T-helper 2 cell (primary cell): Measurements from ENCODE around the gene MB21D2.
"Not testable (repeated sequence)": the region's sequence is repeated elsewhere in the genome, so short reads cannot be mapped to it uniquely, and the experiment has no call there.

ENCODE experiments used
- DNase-seq, 5 experiments: peaks; one replicate each; pipeline versions ENCODE4 v3.0.0 to v3.0.0-alpha.2; 2012 to 2022
- total RNA-seq, 2 donors: gene quantifications; one replicate each; lab custom pipeline; 2026; lab: John Stamatoyannopoulos, UW

MB21D2 gene, protein sequence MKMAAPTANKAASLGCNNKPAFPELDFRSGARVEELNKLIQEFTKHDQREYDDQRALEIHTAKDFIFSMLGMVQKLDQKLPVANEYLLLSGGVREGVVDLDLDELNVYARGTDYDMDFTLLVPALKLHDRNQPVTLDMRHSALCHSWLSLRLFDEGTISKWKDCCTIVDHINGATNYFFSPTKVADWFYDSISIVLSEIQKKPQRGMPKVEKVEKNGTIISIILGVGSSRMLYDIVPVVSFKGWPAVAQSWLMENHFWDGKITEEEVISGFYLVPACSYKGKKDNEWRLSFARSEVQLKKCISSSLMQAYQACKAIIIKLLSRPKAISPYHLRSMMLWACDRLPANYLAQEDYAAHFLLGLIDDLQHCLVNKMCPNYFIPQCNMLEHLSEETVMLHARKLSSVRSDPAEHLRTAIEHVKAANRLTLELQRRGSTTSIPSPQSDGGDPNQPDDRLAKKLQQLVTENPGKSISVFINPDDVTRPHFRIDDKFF
- total RNA-seq, result 6.9 to 16.8 reads per million in 2 donors

DNA sequence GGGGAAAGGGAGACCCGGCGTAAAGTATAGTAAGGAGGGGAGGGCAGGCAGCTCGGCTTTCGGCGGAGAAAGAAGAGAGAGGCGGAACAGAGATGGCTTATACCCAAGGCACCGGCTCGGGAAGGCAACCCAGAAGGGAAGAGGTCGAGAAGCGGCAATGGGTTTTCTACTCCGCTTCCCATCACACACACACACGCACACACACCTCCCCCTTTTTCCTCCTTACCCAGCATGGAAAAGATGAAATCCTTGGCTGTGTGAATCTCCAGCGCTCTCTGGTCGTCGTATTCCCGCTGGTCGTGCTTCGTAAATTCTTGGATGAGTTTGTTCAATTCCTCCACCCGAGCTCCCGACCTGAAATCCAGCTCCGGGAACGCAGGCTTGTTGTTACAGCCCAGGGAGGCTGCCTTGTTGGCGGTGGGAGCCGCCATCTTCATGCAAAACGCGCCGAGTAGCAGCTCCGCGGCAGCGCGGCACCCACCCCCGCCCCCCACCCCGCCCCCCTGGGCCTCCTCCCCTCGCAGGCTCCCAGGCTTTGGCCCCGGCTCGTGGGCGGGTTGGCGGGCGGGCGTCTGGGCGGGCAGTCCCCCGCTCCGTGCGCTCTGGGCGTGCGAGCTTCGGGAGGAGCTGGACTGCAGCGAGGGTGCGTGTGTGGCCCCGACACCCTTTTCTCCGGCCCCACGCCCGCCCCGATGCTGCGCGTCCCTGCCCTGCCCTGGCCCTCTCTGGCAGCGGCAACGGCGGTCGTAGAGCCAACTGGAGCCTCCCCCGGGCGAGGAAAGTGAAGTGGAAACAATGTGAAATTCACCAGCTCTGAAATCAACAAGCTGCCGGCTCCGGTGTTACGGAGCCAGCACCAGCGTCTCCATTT lies at the start of gene MB21D2:
Gene MB21D2, minus strand, starts transcription at position 453 of the 871 bp plus-strand sequence. Its CDS starts 16 bp downstream, at position 437.
- DNase-seq, result peak in 4 of 5 experiments; percentile 33 to 88 (median 40)

DNA sequence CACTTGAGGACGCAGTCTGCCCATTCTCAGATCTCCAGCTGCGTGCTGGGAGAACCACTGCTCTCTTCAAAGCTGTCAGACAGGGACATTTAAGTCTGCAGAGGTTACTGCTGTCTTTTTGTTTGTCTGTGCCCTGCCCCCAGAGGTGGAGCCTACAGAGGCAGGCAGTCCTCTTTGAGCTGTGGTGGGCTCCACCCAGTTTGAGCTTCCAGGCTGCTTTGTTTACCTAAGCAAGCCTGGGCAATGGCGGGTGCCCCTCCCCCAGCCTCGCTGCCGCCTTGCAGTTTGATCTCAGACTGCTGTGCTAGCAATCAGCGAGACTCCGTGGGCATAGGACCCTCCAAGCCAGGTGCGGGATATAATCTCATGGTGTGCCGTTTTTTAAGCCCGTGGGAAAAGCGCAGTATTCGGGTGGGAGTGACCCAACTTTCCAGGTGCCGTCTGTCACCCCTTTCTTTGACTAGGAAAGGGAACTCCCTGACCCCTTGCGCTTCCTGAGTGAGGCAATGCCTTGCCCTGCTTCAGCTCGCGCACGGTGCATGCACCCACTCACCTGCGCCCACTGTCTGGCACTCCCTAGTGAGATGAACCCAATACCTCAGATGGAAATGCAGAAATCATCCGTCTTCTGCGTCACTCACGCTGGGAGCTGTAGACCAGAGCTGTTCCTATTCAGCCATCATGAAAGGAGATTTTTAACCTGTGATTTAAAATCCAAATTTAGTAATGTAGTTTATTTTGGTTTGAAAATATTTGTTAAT lies 47.5 kb upstream of the MB21D2 start:
- not testable (repeated sequence) for DNase-seq

DNA sequence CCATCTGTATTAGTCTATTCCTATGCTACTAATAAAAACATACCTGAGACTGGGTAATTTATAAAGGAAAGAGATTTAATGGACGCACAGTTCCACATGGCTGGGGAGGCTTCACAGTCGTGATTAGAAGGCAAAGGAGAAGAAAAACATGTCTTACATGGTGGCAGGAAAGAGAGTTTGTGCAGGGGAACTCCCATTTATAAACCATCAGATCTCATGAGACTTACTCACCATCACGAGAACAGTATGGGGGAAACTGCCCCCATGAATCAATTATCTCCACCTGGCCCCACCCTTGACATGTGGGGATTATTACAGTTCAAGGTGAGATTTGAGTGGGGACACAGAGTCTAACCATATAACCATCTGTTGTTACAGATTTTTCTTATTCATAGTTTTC lies 42.1 kb upstream of the MB21D2 start:
- DNase-seq, result no peak

DNA sequence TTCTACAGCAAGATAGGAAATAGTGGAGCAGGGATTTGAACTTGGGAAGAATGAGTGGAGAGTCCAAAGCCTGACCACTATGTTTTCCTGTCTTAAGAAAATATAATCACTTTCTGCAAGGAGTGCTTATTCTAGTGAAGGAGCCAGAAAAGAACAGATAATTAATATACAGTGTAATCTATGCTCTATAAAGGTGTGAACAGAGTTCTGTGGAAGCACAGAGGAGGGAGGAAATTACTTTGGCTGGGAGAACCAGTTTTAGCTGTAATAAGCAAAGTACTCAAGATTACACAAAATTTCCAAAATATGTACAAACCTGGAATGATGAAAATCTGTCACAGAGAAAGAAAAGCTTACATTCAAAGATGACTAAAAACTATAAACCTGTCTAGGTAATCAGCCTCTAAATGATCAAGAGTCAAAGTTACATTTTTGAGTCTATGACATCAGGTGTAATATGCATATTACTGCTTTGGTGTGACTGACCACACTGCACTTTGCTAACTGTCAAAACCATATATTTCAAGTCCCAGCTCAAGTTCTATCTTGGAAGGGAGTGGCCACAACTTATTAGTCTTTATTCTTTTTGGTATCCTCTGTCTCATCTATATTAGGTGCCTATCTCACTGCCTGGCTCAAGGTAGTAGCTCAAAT lies 40.7 kb upstream of the MB21D2 start:
- no peak for DNase-seq

DNA sequence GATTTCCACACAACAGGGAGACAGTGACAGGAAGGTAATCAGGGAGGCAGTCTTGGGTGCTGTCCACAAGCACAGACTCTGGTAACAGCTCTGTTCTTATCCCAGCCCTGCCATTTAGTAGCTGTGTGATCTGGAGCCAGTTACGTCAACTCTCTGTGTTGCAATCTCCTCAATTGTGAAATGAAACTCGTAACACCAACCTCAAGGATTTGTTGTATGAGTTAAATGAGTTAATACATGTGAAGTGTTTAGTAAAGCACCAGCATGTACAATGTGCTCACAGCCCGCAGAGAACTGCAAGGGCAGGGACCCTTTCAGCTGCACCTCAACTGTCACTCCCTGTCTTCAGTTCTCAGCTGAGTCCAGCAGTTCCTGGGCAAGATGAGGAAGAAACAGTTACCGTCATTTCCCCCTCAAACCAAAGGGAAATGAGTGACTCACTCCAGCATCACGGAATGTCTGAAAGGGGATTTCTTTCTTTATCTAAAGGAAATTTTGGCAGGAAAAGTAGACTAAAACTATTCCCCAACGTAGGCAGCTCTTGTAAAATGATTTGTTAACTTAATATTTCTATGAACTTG lies 39.9 kb upstream of the MB21D2 start:
- DNase-seq, result peak in 1 of 5 experiments; percentile 43

DNA sequence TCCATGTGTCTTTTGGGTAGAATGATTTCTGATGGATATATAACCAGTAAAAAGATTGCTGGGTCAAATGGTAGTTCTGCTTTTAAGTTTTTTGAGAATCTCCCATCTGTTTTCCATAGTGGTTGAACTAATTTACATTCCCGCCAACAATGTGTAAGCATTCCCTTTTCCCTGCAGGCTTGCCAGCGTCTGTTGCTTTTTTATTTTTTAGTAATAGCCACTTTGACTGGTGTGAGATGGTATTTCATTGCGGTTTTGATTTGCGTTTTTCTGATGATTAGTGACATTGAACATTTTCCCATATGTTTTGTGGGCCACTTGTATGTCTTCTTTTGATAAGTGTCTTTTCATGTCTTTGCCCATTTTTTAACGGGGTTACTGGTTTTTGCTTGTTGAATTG lies 36.3 kb upstream of the MB21D2 start:
- DNase-seq, result no peak

DNA sequence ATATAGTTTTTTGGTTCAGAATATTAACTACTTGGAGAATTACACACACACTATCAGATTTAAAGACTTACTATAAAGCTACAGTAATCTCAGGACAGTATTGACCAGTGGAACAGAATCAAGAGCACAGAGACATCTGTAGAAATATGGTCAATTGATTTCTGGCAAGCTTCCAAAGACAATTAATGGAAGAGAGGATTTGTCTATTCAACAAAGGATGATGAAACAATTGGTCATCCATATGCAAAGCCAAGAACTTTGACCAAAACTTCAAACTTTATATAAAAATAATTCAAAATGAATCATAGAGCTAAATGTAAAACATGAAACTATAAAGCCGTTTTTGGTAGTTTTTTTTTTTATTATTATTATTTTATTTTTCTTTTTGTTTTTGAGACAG lies 29.8 kb upstream of the MB21D2 start:
- no peak for DNase-seq

DNA sequence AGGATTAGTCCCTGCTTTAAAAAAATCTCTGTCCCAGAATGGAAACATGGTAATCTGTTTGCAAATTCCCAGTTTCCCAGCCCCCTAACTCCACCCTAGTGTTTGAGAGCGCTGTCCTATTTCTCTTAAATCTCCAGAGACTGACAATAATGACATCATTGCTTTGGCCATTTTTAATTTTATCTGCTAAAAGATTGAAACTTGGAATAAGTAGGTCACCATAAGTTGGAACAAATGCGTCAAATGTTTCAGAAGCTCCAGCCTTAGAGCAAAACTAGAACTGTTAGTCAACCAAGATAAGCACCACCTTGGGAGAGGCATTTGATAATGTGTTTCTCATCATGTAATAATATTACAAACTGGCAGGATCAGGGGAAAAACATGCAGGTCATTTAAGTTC lies 25.7 kb upstream of the MB21D2 start:
- no peak for DNase-seq

DNA sequence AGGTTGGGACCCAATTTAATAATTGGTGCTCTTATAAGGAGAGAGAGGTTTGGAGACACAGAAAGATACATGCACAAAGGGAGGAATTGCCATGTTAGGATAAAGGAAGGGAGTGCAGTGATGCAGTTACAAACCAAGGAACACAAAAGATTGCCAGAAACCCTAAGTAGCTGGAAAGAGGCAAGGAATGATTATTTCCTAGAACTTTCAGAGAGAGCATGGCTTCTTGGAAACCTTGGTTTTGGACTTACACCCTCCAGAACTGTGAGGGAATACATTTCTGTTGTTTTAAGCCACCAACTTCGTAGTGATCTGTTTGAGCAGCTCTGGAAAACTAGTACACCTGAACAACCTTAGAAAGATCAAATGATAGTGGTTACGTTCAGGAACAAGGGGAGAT lies 25.0 kb upstream of the MB21D2 start:
- no peak for DNase-seq

DNA sequence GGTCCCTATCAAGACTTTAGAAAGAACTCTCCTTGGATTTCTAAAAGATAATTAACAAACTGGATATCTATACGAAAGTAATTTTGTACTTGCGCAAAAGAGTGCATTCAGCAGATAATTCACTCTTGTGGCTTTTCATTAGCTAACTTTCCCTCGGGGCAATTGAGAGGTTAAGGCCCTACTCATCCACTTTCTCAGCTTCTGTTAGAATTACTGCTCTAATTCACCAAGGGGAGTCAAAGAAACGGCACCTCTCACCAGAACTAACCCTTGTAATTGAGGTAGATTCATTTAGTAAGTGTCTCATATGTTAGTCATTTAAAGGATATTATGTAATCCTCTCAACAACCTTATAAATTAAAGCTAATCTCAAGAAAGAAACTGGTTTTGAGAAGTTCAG lies 22.5 kb upstream of the MB21D2 start:
- DNase-seq, result no peak

DNA sequence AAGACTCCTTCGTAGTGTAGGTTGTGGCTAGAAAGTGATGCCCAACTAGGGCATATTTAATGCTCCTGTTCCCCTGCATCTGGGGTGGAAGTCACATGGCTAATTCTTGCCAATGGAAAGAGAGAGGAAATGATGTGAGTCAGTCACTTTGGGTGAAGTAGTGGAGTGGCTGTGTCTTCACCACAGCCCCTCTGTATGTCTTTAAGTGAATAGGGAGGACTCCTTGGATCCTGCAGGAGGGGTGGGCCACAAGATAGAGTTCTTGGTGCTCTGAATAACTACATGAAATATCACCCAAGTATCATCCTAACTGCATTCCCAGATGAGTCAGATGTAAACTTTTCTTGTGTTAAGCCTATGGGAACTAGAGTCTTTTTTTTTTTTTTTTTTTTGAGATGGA lies 17.8 kb upstream of the MB21D2 start:
- peak in 1 of 5 experiments; percentile 4 for DNase-seq

DNA sequence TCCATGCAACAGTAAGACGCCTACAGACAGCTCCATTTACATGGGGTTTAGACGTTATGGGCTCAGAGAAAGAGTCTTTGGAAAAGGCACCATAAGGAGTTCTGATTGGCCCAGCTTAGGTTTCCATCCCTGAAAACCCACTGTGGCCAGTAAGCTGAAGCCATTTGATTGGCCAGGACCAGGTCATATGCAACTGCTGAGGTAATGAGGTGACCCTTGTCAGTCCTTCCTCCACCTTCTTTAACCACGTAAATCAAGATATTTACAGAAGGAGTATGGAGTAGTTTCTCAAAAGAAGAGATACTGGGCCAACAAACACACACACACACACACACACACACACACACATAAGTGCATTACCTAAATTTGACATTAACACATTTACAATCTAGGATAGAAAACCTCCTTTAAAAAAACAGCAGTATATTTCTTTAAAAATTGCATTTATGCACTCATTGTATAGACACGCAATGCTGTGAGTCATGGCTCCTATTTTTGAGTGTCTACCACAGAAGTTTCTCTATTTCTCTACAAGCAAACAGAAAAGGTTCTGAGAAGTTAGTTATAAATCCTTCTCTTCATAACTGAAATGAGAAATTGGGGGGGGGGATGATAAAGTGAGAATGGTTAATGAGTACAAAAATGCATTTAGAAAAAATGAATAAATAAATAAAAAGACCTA lies 16.3 kb upstream of the MB21D2 start:
- DNase-seq, result peak in 1 of 5 experiments; percentile 17

DNA sequence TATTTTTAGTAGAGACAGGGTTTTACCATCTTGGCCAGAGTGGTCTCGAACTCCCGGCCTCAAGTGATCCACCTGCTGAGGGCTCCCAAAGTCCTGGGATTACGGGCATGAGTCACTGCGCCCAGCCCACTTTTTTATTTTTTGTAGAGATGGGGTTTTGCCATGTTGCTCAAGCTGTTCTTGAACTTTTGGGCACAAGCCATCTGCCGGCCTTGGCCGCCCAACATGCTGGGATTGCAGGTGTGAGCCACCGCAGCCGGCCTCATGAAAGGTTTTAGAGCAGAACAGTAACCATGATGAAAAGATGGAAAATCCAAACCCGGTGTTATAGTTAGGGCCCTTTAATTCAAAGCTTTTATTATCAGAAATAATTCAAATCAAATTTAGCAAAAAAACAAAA lies 15.6 kb upstream of the MB21D2 start:
- no peak for DNase-seq

DNA sequence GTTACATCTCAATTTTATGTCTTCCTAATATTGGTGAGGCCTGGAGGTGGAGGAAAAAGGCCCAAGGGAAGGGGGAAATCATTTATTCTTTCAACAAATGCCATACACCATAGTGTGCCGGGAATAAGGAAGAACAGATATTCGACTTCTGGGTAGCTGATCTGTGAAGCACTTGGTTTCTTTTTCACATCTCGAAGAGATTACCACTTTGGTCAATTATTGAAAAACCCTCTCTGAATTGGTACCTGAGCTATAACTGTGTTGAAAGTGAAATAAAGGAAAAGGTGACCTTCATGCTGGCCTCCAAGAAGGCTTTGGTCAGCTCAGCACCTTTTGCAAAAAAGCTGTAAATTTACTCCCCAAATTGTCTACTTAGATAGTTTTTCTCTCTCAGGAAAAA lies 14.2 kb upstream of the MB21D2 start:
- DNase-seq, result no peak

DNA sequence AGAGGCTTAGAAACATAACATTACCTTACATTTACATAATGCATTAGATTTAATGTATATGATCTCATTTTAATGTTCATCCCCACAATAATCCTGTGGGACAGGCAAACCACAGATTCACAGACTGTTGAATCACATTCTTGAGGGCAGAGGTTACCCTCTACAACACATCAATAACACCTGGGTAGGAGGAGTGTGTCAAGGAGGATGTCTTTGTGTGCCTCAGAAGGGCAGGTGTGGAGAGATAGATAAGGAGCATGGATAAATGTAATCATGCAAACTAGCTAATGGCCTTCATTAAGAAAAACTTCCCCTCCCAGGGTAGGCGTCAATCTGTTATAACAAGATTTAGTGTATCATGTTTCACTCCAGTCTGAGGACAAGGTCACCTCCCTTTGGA lies 12.9 kb upstream of the MB21D2 start:
- no peak for DNase-seq

DNA sequence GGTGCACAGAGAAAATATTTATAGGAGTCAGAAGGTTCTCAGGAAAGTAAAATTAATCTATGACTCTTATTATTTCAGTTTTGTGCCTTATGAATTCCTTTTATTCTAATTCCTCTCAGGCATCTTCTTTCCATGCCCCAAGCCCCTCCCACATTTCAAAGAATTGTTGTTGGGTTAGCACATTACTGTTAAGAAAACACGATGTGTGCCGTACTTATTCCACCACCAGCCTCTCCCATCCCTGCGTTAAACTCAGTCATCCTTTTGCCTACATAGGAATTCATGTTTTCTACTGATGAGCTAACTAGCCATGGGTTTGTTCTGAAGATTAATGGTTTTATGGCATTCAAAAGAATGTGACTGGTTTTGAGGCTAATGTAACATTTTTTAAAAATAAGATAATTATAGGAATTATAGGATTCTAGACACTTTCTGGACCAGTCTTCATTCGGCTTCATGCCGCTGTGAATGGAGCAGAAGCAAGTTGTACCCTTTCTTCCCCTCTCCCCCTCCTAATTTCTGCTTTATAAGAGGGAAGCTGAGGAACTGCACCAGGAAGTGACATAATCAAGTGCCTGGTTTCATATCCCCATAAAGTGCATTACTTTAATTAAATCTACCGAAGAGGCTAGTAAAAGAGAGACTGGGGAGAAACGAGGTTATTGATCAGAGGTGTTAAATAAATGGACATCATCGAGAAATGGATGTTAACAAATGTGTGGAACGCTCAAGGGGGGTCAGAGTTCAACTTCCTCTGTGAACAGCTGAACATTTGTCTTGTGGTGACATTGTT lies 12.3 kb upstream of the MB21D2 start:
- no peak for DNase-seq

DNA sequence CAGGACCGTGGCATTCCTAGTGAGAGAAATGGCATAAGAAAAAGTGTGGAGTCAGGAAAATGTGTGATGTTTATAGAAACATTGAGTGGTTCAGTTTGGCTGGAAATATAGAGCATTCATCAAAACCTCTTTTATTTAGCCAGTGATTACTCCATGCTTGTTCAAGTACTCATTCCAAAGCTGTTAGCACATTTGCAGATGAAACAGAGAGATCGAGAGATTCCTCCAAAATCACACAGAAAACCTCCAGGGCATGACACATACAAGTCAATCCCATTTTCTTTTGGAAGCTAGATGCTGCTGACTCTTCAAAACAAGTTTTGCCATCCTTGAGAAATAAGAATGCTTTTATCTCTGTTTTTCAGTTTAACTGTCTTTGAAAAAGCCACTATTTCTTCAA lies 11.5 kb upstream of the MB21D2 start:
- no peak for DNase-seq

DNA sequence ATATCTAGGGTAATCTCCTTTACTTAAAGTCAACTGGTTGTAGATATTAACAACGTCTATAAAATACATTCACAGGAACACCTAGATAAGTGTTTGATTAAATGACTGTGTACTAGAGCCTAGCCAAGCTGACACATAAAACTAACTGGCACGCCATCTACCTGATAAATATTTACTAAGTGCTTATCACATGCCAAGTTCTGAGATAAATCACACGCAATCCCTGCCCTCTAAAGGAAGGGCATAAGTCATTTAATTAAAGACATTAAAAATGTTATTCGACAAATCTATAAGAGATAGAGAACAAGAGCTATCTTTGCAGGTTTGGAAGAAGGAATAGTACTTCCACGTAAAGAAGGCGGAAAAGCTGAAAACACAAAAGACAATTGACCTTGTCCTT lies 11.1 kb upstream of the MB21D2 start:
- no peak for DNase-seq

DNA sequence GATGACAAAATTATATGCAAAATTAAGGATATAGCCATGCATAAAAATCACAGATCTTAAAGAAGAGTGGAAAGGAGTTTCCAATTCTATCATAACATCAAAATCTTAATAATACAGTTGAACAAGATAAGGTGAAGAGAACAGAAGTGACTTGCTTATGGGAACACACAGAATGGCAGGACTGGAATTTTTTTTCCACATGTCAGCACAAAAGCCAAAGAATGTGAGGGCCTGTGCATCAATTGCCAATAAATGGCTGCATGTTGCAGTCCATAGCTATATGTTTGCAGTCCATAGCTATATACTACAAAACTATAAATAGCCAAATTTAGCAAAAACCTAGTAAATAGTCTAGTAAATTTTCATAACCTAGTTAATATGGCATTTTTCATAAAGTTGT lies 10.4 kb upstream of the MB21D2 start:
- no peak for DNase-seq

DNA sequence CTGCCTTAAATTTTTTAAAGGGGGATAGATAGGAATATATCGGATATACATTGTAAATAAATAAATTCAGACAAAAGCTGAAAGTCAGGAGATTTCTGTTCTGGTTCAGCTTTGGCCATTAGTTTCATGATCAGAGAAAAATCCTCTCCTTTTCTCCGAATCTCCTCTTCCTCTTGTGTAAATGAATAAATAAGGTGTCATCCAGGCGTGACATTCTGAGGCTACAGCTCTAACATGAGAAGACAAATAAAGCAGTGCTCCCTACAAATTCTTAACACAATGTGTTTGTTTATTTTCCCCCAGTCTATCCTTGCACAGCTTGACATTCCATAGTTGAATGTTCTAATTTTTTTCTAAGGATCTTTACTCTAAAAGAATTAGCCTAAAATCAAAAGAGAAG lies 9.4 kb upstream of the MB21D2 start:
- no peak for DNase-seq
